ENCODE measurements around the gene EDA. TPM values are rescaled to one million over a fixed set of nuclear protein-coding genes. Genes with fewer than 3 reads are reported as not detected.

The EDA gene
- total and polyA plus RNA-seq, 2 of the 13 experiments (the other 11 are each of a cell fraction or from before 2014, with no cell fraction given) = 8.8 to 11.2 TPM

GRCh38 chrX:70039758-70040157, 423.8 kb downstream of the EDA start:
- TF ChIP-seq SOX6 (IDR thresholded peaks at IDR 0.05) = no peak
- TF ChIP-seq SOX6 (CRISPR knock-in tag; IDR thresholded peaks at IDR 0.05) = no peak
- no peak for TF ChIP-seq KAT7 (CRISPR knock-in tag; IDR thresholded peaks at IDR 0.05; ENCODE audit: borderline replicate concordance)
- TF ChIP-seq ZNF441 (CRISPR knock-in tag; IDR thresholded peaks at IDR 0.05; ENCODE audit: borderline replicate concordance) = no peak
- no peak for TF ChIP-seq IRF2 (CRISPR knock-in tag; IDR thresholded peaks at IDR 0.05)
- TF ChIP-seq THYN1 (CRISPR knock-in tag; IDR thresholded peaks at IDR 0.05; ENCODE audit: borderline replicate concordance, low read depth) = no peak
- no peak for TF ChIP-seq ZNF235 (CRISPR knock-in tag; IDR thresholded peaks at IDR 0.05; ENCODE audit: borderline replicate concordance)
- TF ChIP-seq, protein P1, sequence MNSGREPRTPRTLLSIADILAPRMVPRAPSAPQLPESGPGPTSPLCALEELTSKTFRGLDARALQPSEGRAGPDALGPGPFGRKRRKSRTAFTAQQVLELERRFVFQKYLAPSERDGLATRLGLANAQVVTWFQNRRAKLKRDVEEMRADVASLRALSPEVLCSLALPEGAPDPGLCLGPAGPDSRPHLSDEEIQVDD (CRISPR knock-in tag; IDR thresholded peaks at IDR 0.05; ENCODE audit: borderline replicate concordance) = no peak
- no peak for TF ChIP-seq NPAS2 (CRISPR knock-in tag; IDR thresholded peaks at IDR 0.05; ENCODE audit: borderline replicate concordance)
- TF ChIP-seq, protein P2, sequence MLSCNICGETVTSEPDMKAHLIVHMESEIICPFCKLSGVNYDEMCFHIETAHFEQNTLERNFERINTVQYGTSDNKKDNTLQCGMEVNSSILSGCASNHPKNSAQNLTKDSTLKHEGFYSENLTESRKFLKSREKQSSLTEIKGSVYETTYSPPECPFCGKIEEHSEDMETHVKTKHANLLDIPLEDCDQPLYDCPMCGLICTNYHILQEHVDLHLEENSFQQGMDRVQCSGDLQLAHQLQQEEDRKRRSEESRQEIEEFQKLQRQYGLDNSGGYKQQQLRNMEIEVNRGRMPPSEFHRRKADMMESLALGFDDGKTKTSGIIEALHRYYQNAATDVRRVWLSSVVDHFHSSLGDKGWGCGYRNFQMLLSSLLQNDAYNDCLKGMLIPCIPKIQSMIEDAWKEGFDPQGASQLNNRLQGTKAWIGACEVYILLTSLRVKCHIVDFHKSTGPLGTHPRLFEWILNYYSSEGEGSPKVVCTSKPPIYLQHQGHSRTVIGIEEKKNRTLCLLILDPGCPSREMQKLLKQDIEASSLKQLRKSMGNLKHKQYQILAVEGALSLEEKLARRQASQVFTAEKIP (CRISPR knock-in tag; IDR thresholded peaks at IDR 0.05; ENCODE audit: borderline replicate concordance) = no peak
- no peak for TF ChIP-seq ZNF790 (CRISPR knock-in tag; IDR thresholded peaks at IDR 0.05; ENCODE audit: borderline replicate concordance)
- TF ChIP-seq MBNL3 (CRISPR knock-in tag; conservative IDR thresholded peaks at IDR 0.05) = no peak
- TF ChIP-seq ZNF567 (CRISPR knock-in tag; IDR thresholded peaks at IDR 0.05; ENCODE audit: borderline replicate concordance) = no peak
- no peak for TF ChIP-seq ZNF556 (CRISPR knock-in tag; IDR thresholded peaks at IDR 0.05; ENCODE audit: borderline replicate concordance)
- TF ChIP-seq, protein P3, sequence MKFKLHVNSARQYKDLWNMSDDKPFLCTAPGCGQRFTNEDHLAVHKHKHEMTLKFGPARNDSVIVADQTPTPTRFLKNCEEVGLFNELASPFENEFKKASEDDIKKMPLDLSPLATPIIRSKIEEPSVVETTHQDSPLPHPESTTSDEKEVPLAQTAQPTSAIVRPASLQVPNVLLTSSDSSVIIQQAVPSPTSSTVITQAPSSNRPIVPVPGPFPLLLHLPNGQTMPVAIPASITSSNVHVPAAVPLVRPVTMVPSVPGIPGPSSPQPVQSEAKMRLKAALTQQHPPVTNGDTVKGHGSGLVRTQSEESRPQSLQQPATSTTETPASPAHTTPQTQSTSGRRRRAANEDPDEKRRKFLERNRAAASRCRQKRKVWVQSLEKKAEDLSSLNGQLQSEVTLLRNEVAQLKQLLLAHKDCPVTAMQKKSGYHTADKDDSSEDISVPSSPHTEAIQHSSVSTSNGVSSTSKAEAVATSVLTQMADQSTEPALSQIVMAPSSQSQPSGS (CRISPR knock-in tag; IDR thresholded peaks at IDR 0.05) = no peak
- TF ChIP-seq ZFP1 (CRISPR knock-in tag; IDR thresholded peaks at IDR 0.05) = no peak
- TF ChIP-seq TFDP2 (CRISPR knock-in tag; IDR thresholded peaks at IDR 0.05) = no peak
- TF ChIP-seq DMAP1 (CRISPR knock-in tag; IDR thresholded peaks at IDR 0.05) = no peak
- Histone ChIP-seq H3K36me3 (replicated peaks in 1 of 2; ENCODE audit: control insufficient read depth in 1 of 2, insufficient read depth in 2 of 2, low read length in 2 of 2) (no peaks in the 10 kb centered on the region), H3K4me2 (ENCODE audit: low read depth, low read length) (no peak overlapping the region), H3K27ac (ENCODE audit: extremely low read length, insufficient read depth, low read length) (no peak overlapping the region), H3K9me3 (ENCODE audit: low read length) (no peaks in the 10 kb centered on the region), H2AFZ (ENCODE audit: low read length) (no peak overlapping the region), H3K9ac (ENCODE audit: insufficient read depth, low read depth, low read length) (no peak overlapping the region), H3K27me3 (ENCODE audit: control insufficient read depth in 1 of 2, insufficient read depth in 2 of 2, low read length in 2 of 2) (no peaks in the 10 kb centered on the region), H4K20me1 (ENCODE audit: insufficient read depth, low read length) (no peaks in the 10 kb centered on the region), H3K79me2 (ENCODE audit: insufficient read depth, low read length) (no peaks in the 10 kb centered on the region), H3K4me1 (ENCODE audit: insufficient read depth, low read length) (peaks cover 17% of the 10 kb centered on the region), H3K4me3 (replicated peaks in 1 of 3; ENCODE audit: insufficient read depth in 1 of 3, low read depth in 2 of 3, low read length in 3 of 3) (no peak overlapping the region)
- ATAC-seq = no peak
- POLR2A ChIA-PET = no interaction called here
- BruUV-seq (replicated peaks) = no TSS peak
- CTCF ChIA-PET (ENCODE audit: low intra/inter-chr PET ratio, low total read pairs) = no interaction called here
- DNase-seq (ENCODE audit: low spot score) = no peak
- FAIRE-seq = no peak
- intact Hi-C loops (cut with micrococcal nuclease; ENCODE audit: unreplicated experiment) = no loop called here
- in situ Hi-C loops (cut with HindIII; ENCODE audit: extremely low pct_ligation_motif_present, low pct_unique_long_range_greater_than_20kb) = loop anchor here (10.0 kb wide), 1 partner anchor 55 kb away; no protein-coding TSS in a partner anchor
- WGBS (ENCODE audit: low lambda C conversion rate) = 80% methylated on average over 1 of the region's 2 CpGs
